Ovary (tissue), 9 donors: ENCODE measurements around the gene CAMTA1. TPM values are rescaled to one million over a fixed set of nuclear protein-coding genes. Genes with fewer than 3 reads are reported as not detected.

Experiments used
- DNase-seq, 5 donors: peaks; one replicate each; pipeline ENCODE4 v3.0.0-alpha.2; 2019 to 2020
- H3K27ac ChIP-seq, 2 donors: fragments of 200-600 bp; one replicate each; pipeline versions ENCODE4 v1.5.1 to v1.8.0; 2019 to 2022
- H3K27me3 ChIP-seq: fragments of 200-600 bp; one replicate; pipeline ENCODE4 v1.8.0; 2022
- H3K36me3 ChIP-seq: fragments of 200-600 bp; sonication (generic); one replicate; pipeline ENCODE4 v1.5.1; 2019
- H3K4me1 ChIP-seq: one replicate; pipeline ENCODE4 v1.8.1; 2013; ENCODE audit warnings: mild to moderate bottlenecking, moderate library complexity; ENCODE audit not compliant: insufficient read depth
- H3K4me3 ChIP-seq: fragments of 200-600 bp; sonication (generic); one replicate; pipeline ENCODE4 v1.5.1; 2017
- H3K9me3 ChIP-seq, 2 donors: fragments of 200-600 bp in 1 of 2; sonication (generic) in 1 of 2; one replicate each; pipeline versions ENCODE4 v1.5.1 to v1.8.1; 2013 to 2019; ENCODE audit warnings: mild to moderate bottlenecking in 1 of 2, moderate library complexity in 1 of 2
- CTCF ChIP-seq, 3 donors: fragments of 450-650 bp in 2 of 3; fragments of 200-600 bp in 1 of 3; IDR thresholded peaks; one replicate each; pipeline versions ENCODE4 v1.5.1 to v1.8.0; 2016 to 2022; ENCODE audit warnings: antibody characterized with exemption in 3 of 3, mild to moderate bottlenecking in 1 of 3
- EP300 ChIP-seq: sonication (generic); formaldehyde crosslinking; IDR thresholded peaks from one replicate; pipeline ENCODE4 v1.6.1; 2017; ENCODE audit warnings: antibody characterized with exemption
- POLR2A ChIP-seq: fragments of 450-650 bp; IDR thresholded peaks from one replicate; pipeline ENCODE4 v1.6.1; 2017; ENCODE audit warnings: antibody characterized with exemption, mild to moderate bottlenecking, moderate library complexity
- WGBS, 3 donors: extraction: QIAGEN DNeasy Blood & Tissue Kit in 1 of 3; methylation state at CpG; one replicate each; pipeline versions ENCODE4 v1.1.5 to v1.1.7; 2013 to 2017; 5-methylcytosine and 5-hydroxymethylcytosine counted together
- intact Hi-C, 4 donors: fragments of 100-400 bp; cut with DNase I; formaldehyde crosslinking; loops; one replicate each; pipeline versions ENCODE4 v1.11.0 to v1.15.1; 2022 to 2023
- polyA plus RNA-seq, 2 donors: library from polyadenylated mRNA; stranded (reverse); fragments of 200-250 nt in 1 of 2; fragments of 350-450 nt in 1 of 2; fragmentation: Illumina TruSeq in 1 of 2; extraction: RNeasy Lipid Tissue Mini Kit (QIAGEN cat#74804) in 1 of 2; gene quantifications; one replicate each; pipeline ENCODE4 v1.2.3, GENCODE V29; 2013 to 2014
- total RNA-seq, 7 donors: library from RNA; depleted of rRNA in 2 of 7; stranded (reverse); fragments of >200 nt in 2 of 7; fragmentation: NEBNext Ultra II Directional in 3 of 7; extraction: Animal tissue kit (Norgen Biotek cat#: 25700) in 3 of 7; gene quantifications; one replicate each; pipeline versions ENCODE4 v1.1.0 to v1.2.4, GENCODE V29; 2016 to 2023
- donor health status: DM: no; HTN: no; CAD: no; lungs with moderate emphysema.
- donor health status: DM: no; HTN: no; CAD: no.
- donor health status: Bipolar disorder and iron deficiency.
- donor health status: DM: yes; HTN: yes; CAD: no.
- donor health status: DM: no; HTN: no; CAD: no.
- donor health status: DM: yes; HTN: yes; CAD: no.

Gene CAMTA1
- total and polyA plus RNA-seq, 9 donors: 51.1 to 150 (median 67.4) TPM

- TF ChIP-seq CTCF (IDR thresholded peaks at IDR 0.05) (no peak), EP300 (no peak), POLR2A (no peak)
- DNase-seq: no peak
- H3K27ac ChIP-seq: no peak overlapping the region
- intact Hi-C loops: no loop called here
- H3K36me3 ChIP-seq: no peaks in the 10 kb centered on the region
- no peak overlapping the region for H3K4me3 ChIP-seq
- H3K27me3 ChIP-seq: no peaks in the 10 kb centered on the region
- H3K9me3 ChIP-seq: no peaks in the 10 kb centered on the region
- peaks cover 7% of the 10 kb centered on the region for H3K4me1 ChIP-seq
- 85 to 89% (median 88%) methylated on average over 9 of the region's 9 CpGs for WGBS, 3 donors
These were observed 995.7 kb downstream of the CAMTA1 start for GRCh38 chr1:7780976-7781375.

GRCh38 chr1:7781501-7781900 is 996.2 kb downstream of the CAMTA1 start:
- 77 to 84% (median 79%) methylated on average over 7 of the region's 7 CpGs for WGBS, 3 donors
- no peak overlapping the region for H3K27ac ChIP-seq

GRCh38 chr1:7781923-7782495 is 996.8 kb downstream of the CAMTA1 start:
- Histone ChIP-seq H3K9me3 (no peaks in the 10 kb centered on the region), H3K27ac (no peak overlapping the region), H3K4me3 (no peak overlapping the region), H3K27me3 (no peaks in the 10 kb centered on the region), H3K4me1 (peaks cover 7% of the 10 kb centered on the region), H3K36me3 (no peaks in the 10 kb centered on the region)
- no peak for DNase-seq
- intact Hi-C loops: no loop called here
- WGBS, 3 donors: 85 to 89% (median 87%) methylated on average over 16 of the region's 16 CpGs
- TF ChIP-seq POLR2A: no peak
- no peak for TF ChIP-seq EP300
- no peak for TF ChIP-seq CTCF (IDR thresholded peaks at IDR 0.05)

More at GRCh38 chr1:7781501-7781900, 996.2 kb downstream of the CAMTA1 start:
- peaks cover 7% of the 10 kb centered on the region for H3K4me1 ChIP-seq
- no peak overlapping the region for H3K4me3 ChIP-seq
- H3K27me3 ChIP-seq: no peaks in the 10 kb centered on the region
- intact Hi-C loops: no loop called here
- H3K36me3 ChIP-seq: no peaks in the 10 kb centered on the region
- no peak for DNase-seq
- TF ChIP-seq POLR2A (no peak), EP300 (no peak), CTCF (IDR thresholded peaks at IDR 0.05) (no peak)
- H3K9me3 ChIP-seq: no peaks in the 10 kb centered on the region

- intact Hi-C loops: no loop called here
- Histone ChIP-seq H3K27me3 (no peaks in the 10 kb centered on the region), H3K36me3 (no peaks in the 10 kb centered on the region), H3K9me3 (no peaks in the 10 kb centered on the region), H3K4me1 (peaks cover 7% of the 10 kb centered on the region), H3K27ac (peak overlapping the region; percentile 98 to 99), H3K4me3 (peak overlapping the region; percentile 62)
- WGBS, 3 donors: 1% methylated on average over 21 to 34 of the region's 34 CpGs
- DNase-seq: peak in 4 of 5 donors; percentile 73 to 83 (median 80)
- TF ChIP-seq POLR2A (no peak), CTCF (IDR thresholded peaks at IDR 0.05) (no peak), EP300 (no peak)
These were observed 998.0 kb downstream of the CAMTA1 start for GRCh38 chr1:7783178-7783711.
